AG09309 (cell line): ENCODE measurements around the gene CACNA1C.

Experiments used
- DNase-seq: peaks from one replicate; pipeline ENCODE4 v3.0.0-alpha.2; 2010; ENCODE audit warnings: low read depth
- H3K4me3 ChIP-seq: 2 replicates; pipeline ENCODE4 v1.5.1; 2011; ENCODE audit warnings: mild to moderate bottlenecking, low read depth, low read length, moderate library complexity; ENCODE audit not compliant: control insufficient read depth
- TF ChIP-seq, protein P1 (sequence below): IDR thresholded peaks from 2 replicates; pipeline ENCODE4 v1.5.1; 2011; ENCODE audit warnings: mild to moderate bottlenecking, low read depth, low read length, inconsistent platforms; ENCODE audit not compliant: insufficient read depth, control insufficient read depth; ENCODE audit errors: missing control alignments

The CACNA1C gene

DNA sequence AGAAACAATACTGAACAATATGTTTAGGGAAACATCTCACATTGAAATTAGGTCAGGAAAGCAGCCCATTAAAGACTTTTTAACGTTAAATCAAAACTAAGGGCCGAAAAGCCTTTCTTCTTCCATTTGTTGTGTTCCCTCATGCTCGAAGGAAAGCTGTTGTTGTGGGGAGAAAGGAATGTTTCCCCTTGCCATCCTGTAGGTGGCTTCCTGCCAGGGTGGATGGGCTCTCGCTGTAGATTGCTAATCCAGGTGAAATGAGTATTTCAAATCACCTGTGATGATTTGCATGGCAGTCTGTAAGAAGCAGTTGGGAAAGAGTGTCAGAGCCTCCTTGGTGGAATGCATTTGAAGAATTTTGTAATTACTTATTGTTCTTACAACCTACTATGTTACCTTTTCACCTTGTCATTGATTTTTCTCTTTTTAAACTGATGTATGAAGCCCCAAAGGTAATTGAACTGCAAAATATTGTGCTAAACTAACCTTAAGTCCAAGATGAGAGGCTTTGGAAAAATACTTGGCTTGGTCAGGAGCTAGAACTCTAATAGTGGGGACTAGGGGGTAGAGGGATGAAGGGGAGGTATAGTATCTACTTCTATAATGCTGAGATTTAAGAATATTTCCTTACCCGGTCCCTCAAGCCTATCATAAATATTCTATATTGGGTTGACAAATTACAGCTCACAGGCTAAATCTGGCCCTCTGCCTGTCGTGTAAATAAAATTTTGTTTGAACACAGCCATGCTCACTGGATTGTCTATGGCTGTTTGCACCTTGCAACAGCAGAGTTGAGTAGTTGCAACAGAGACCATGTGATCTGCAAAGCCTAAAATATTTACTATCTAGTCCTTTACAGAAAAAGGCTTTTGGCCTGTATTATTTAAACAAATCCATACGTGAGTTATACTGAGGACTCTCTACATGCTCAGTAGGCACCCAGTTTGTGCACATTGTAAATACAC, 40.9 kb upstream of the CACNA1C start:
- TF ChIP-seq, protein P1, sequence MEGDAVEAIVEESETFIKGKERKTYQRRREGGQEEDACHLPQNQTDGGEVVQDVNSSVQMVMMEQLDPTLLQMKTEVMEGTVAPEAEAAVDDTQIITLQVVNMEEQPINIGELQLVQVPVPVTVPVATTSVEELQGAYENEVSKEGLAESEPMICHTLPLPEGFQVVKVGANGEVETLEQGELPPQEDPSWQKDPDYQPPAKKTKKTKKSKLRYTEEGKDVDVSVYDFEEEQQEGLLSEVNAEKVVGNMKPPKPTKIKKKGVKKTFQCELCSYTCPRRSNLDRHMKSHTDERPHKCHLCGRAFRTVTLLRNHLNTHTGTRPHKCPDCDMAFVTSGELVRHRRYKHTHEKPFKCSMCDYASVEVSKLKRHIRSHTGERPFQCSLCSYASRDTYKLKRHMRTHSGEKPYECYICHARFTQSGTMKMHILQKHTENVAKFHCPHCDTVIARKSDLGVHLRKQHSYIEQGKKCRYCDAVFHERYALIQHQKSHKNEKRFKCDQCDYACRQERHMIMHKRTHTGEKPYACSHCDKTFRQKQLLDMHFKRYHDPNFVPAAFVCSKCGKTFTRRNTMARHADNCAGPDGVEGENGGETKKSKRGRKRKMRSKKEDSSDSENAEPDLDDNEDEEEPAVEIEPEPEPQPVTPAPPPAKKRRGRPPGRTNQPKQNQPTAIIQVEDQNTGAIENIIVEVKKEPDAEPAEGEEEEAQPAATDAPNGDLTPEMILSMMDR: no peak
- no peak for DNase-seq
- H3K4me3 ChIP-seq: no peak overlapping the region

- TF ChIP-seq, protein P1: no peak
- H3K4me3 ChIP-seq: no peak overlapping the region
- DNase-seq: no peak
These were observed 39.7 kb upstream of the CACNA1C start for GRCh38 chr12:2013086-2013485.

DNA sequence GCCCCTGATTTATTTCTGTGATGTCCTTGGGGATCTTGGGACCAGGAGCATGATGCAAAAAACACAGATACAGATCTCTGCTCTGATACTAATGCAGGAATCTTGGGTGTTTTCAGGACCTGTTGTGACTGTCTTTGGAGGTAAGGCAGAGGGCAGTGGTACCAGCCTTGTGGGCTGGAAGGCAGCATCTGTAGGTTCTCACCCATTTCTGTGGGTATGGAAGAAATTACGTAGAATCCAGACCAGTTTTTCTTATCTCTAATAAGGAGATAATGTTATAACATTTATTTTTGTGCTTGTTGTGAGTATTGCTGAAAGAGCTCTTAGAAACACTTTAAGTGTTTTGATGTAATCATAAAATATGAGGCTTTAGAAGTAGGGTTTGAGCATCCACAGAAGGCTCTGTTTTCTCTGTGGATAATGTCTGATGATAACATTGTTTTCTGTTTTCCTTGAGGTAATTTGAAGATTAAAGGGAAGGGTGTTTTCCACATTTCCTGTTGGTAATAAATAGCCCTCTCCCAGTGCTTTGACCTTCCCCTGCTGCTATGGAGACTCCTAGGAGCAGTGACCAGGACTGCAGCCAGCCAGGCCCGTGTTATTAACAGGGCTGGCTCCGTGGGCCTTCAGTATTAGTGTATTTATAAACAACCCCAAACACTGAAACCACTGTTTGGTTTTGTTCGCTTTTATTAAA, 39.1 kb upstream of the CACNA1C start:
- DNase-seq: no peak
- TF ChIP-seq, protein P1: no peak
- H3K4me3 ChIP-seq: no peak overlapping the region

- TF ChIP-seq, protein P1: no peak
- no peak overlapping the region for H3K4me3 ChIP-seq
- DNase-seq: no peak
These were observed 38.6 kb upstream of the CACNA1C start for GRCh38 chr12:2014231-2014630.

GRCh38 chr12:2016862-2017545, 35.8 kb upstream of the CACNA1C start:
- H3K4me3 ChIP-seq: no peak overlapping the region
- DNase-seq: no peak
- TF ChIP-seq, protein P1: no peak

DNA sequence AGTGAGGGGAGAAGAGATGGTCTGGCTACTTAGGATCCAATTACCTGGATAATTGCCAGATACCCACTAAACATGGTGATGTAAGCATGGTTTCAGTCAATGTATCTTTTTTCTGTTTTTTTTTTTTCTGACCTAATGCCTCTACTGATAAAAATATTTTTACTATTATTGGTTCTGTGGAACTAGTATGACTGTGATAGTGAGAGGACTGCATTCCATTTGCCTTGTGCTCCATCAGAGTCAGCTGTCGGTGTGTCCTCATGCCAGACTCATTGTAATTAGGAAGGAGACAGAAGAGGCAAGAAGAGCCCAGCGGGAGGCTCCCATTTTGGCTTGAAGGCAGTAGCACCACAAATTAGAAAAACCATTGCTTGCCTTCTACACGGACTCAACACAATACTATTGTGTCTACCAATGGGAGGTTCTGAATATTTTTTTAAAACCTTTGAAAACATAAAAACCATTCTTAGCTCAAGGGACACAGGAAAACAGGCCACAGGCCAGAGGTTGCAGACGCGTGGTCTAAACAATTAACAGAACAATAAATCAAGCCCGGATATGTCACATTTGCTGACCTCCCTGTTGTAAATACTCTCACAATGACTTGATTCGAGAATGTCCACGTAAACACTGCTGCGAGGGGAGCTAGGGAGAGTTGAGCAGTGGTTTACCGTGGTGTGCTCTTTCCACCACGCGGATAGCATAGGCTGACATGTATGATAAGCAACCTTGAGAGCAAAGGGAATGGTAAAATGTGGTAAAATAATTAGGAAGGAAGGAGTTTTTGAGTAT, 35.0 kb upstream of the CACNA1C start:
- DNase-seq: no peak
- TF ChIP-seq, protein P1: no peak
- no peak overlapping the region for H3K4me3 ChIP-seq
